HG03066 (cell line): ENCODE data around the gene DFFB.

Experiments
- ATAC-seq: cut with Tn5 transposase; IDR thresholded peaks from one replicate; pipeline ENCODE4 v1.9.1; 2021; ENCODE audit warnings: low read depth; ENCODE audit not compliant: unreplicated experiment

DFFB gene

GRCh38 chr1:3869751-3870301 is 12.6 kb downstream of the DFFB start:
- ATAC-seq = no peak

- ATAC-seq = no peak
Observed at GRCh38 chr1:3871451-3871805, 14.2 kb downstream of the DFFB start.

- ATAC-seq = no peak
Observed at GRCh38 chr1:3872546-3872945, 15.3 kb downstream of the DFFB start.

DNA sequence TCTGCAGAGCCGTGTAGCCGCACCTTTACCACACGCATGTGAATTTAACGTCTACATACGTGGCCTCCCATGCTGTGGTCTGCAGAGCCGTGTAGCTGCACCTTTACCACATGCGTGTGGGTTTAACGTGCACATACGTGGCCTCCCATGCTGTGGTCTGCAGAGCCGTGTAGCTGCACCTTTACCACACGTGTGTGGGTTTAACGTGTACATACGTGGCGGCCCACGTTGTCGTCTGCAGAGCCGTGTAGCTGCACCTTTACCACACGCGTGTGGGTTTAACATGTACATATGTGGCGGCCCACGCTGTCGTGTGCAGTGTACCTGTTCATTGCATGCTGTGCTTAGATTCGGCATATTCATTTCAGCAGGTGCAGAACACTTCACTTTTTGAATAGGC is 17.5 kb downstream of the DFFB start:
- no peak for ATAC-seq

- no peak for ATAC-seq
Observed at GRCh38 chr1:3876716-3877115, 19.4 kb downstream of the DFFB start.

DNA sequence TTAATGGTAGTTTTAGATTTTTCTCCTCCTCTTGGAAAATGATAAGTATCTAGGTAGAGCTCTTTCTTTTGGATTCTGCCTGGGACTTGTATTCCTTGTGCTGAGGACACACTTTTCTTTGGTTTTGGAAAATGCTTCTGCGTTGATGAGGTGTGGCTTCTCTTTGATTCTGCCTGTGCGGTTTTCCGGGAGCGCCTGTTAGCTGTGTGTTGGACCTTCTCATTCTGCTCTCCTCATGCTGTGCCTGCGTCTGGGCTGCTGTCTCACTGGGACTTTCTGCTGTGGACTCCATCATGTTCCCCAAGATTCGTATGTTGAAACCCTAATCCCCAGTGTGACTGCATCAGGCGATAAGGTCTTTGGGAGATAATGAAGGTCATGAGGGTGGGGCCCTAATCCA is 21.8 kb downstream of the DFFB start:
- ATAC-seq = no peak

GRCh38 chr1:3879787-3880428 is 22.6 kb downstream of the DFFB start:
- no peak for ATAC-seq

DNA sequence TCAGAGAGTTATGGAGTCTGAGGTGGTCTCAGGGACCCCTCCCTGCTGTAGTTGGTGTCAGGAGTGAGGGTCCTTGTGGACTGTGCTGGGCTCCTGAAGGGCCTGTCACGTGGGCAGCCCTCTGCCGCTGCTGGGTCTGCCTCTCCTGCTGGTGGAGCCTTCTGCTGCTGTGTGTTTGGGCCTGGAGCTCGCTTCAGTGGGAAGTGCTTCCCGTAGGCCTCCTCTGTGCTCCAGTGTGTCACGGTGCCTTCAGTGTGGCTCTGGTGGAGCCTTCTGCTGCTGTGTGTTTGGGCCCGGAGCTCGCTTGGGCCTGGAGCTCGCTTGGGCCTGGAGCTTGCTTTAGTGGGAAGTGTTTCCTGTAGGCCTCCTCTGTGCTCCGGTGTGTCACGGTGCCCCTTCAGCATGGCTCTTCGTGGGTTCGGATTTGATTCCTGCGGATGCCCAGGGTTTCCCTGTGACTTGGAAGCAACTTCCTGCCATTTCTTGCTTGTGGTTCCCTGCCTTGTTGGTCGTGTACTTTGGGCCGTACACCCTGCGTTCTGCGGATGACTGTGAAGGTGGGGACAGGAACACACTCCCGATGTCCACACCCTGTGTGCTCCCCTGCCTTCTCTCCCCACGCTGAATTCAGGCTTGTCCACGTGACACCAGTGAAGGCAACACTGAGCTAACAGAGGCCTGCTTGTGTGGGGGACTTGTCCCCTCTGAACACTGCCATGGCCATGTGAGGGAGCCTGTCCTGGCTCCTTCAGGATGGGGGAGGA is 23.3 kb downstream of the DFFB start:
- ATAC-seq = no peak

- no peak for ATAC-seq
Observed at GRCh38 chr1:3881193-3881480, 23.9 kb downstream of the DFFB start.

GRCh38 chr1:3883194-3883925 is 26.1 kb downstream of the DFFB start:
- no peak for ATAC-seq

DNA sequence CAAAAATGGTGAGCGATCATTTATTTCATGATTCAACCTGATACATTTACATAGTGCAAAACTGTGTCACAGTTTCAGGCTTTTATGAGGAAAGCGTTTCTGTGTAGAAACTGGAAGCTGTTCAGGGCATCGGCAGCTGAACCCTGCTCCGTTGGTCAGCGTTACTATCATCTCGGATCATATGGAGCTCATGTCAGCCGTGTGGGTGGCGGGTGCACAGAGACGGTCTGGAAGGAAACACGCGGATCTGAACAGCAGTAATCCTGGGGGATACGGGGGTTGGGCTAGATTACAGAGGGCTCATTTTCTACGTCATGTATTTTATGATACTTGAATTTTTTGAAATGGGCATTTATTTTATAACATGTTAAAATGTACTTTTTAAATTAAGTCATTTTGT is 27.7 kb downstream of the DFFB start:
- no peak for ATAC-seq

DNA sequence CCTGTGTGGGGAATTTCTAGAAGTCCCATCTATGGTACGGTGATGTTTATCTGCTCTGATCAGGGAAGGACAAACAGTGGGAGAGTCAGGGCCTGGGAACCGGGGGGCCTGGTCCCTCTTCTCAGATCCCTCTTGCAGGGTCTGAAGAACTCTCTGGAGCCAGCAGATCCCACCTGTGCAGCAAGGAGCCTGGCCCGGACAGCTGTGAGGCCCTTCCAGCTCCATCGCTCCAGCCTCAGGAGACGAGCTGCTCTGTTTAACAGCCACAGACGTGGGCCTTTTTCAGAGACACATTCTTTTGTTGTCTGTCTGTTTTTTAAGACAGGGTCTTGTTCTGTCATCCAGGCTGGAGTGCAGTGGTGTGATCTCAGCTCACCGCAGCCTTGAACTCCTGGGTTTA is 28.3 kb downstream of the DFFB start:
- no peak for ATAC-seq

DNA sequence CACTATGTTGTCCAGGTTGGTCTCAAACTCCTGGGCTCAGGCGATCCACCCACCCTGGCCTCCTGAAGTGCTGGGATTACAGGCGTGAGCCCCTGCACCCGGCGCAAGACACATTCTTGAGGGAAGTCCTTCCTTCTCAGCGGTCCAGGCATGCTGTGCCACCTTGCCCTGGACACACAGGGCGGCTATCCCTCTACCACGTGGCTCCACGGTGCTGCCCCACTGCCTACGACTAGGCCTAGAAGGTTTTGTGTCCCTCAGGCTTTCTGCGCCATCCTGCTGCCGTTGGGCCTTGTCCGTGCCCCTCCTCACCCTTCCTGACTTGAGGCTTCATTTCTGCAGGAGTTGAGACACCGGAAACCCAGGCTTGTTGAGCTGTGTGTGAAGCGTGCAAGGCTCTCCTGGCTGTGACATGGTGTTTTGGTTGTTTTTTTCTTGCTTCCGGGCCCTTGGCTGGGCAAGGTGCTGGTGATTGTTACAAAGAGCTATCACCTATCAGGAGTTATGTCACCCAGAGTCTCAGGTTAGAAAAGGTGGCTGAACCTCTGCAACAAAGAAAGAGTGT is 28.9 kb downstream of the DFFB start:
- ATAC-seq = no peak

- ATAC-seq = no peak
Observed at GRCh38 chr1:3886691-3887090, 29.4 kb downstream of the DFFB start.

- no peak for ATAC-seq
Observed at GRCh38 chr1:3888301-3888700, 31.0 kb downstream of the DFFB start.

GRCh38 chr1:3889936-3890335 is 32.7 kb downstream of the DFFB start:
- no peak for ATAC-seq

DNA sequence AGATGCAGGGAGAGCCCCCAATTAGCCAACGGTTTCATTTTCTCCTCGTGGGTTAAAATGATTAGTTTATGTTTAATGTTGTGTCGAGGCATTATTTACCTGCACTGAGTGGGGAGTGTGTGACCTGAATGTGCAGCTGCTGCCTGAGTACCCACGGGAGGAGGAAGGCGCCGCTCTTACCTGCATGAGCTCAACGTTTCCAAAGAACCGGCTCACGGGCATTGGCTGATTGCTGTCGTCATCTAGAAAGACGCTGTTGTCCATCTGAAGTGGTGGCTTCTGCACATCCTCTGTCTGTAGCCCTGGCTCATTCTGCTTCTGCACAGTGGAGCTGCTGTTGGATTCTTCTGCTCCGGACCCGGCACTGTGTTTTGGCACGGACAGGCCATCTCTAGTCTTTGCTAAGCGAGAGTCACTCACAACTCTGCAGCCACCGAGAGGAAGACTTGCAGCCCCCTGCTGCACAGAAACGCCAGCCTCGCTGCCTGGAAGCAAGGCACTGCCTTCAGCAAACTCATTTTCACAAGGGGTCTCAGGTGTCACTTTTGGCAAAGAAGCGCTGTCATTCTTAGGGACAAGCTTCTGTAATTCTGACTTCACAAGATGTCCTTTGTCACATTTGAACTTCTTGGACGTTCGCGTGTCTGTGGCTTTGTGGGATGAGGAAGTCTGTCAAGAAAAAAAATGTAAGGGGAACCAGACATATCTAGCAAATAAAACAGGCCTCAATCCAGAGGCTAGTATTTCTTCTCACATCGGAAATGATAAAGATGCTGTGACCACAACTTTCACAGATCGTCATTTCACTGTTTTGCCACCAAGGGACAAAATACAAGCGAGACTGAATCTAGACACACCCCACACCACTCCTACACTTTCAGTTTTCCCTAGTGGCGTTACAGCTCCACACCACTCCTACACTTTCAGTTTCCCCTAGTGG is 33.4 kb downstream of the DFFB start:
- ATAC-seq = no peak

GRCh38 chr1:3891329-3891865 is 34.1 kb downstream of the DFFB start:
- no peak for ATAC-seq

DNA sequence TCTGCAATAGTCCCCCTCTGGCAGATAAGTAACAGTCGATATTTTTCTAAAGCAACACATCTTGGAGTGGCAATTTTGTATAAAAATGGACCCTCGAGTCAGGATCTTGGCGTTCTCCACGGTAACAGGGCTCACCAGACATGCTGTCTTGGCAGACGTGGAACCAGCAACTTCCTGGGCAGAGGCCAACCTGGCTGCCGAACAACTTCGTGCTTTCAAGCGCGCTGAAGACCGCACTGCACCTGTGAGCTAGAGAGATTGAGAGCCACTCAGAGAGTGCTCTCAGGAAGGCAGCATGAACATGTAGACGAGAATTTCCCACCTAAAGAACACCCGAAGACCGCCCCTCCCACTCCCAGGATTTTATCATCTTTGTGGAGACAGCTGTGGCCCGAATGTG is 35.5 kb downstream of the DFFB start:
- ATAC-seq = no peak

DNA sequence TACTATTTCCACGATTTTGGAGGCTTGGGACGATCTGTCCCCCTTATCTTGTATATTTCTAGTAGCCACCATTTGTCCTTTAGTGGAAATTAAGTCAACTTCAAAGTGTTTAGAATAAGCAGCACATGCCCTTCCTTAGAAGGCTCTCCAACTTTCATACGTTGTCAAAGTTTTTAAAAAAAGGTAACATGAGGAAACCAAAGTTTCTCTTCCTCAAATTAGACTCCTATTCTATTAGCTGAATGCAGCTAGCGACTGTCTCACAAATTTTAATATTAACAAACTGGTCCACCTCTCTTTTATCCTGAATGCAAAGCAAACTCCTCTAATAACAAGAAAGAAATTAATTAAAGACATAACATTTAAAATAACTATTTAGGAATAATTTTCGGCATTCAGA is 35.9 kb downstream of the DFFB start:
- ATAC-seq = no peak
